HG03439 (cell line): ENCODE results near the gene OTUD5.

ENCODE experiments used
- ATAC-seq: cut with Tn5 transposase; IDR thresholded peaks from one replicate; pipeline ENCODE4 v1.9.1; 2021; ENCODE audit warnings: mild to moderate bottlenecking, moderate library complexity; ENCODE audit not compliant: unreplicated experiment

The OTUD5 gene

GRCh38 chrX:48913605-48914366, 43.6 kb downstream of the OTUD5 start:
- no peak for ATAC-seq

DNA sequence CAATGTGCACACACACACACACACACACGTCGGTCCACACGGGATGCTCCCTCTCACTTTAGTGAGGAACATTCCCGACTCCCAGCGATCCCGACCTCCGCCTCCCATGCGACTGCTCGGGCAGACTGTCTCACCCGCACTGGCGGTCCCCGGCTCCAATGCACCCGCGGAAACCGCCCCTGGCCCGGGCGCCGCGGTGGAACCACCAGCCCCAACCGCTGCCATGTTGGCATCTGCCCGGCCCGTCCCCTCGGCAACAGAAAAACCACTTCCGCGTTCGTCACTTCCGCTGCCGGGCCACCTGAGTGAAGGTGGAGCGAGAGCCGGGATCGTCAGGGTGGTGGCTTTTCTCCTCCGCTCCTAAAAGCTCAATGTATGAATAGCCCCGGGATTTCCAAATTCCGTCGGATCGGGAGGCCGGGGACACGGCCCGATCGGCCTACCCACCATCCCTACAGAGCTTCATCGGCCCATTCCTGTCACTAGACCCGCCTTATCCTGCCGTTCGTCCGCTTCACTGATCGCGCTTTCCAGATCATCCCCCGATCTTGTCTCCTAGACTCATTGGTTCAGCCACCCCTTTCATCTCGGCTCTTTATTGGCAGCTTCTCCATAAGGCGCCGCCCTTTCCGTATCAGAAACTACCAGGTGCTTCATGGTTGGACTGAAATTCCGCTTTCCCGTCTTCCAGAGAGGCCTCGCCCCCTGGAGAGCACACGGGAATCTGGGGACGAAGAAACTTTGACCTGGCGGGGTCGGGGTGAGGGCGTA, 45.8 kb downstream of the OTUD5 start, which contains the start of gene SLC35A2:
Gene SLC35A2 (minus strand): TSS at position 235 of the 771 bp plus-strand sequence. CDS start 10 bp downstream, at position 225.
- peak; percentile 59 for ATAC-seq

DNA sequence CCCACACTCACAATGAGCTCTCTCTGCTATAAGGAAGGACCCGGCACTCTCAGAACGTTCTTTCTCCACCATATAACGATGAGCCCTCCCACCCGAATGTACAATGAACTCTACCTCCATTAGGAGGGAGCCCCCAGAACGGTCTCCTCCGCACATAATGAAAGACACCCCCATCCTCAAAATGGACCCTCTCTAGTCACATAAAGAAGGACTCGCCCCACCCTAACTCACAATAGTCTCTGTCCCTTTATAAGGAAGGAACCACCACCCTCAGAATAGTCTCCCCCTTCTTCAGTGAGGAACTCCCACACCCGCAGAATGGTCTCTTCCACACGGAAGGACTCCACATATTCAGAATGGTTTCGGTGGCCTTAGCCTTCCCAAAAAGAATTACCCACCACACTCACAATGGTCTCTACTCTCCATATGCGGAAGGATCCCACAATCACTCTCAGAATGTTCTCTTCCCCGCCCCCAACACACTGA, 46.4 kb downstream of the OTUD5 start:
- no peak for ATAC-seq

DNA sequence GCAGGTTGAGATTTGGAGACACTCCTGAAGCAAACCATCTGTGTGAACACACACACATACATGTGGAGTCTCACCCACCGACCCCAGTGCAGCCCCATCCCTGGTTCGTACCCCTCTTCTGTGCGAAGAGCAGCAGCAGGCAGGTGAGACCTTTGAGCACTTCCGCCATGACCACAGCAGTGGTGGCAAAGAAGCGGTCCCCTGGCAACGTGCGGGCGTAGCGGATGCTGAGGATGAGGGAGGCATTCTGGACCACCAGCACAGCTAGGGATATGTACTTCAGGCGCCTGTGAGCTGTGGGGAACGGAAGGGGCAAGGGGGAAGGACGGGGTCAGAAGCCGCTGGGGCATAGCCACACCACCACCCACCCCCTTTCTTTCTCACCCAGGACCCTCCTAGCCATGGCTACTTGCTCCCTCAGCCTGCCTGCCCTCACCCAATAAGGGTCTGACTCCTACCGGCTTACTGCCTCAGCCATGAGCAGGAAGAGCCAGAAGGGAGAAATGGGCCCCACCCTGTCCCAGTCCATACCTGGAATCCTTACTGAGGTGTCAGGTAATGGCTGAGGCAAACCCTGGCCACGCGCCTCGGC, 47.6 kb downstream of the OTUD5 start:
- no peak for ATAC-seq

DNA sequence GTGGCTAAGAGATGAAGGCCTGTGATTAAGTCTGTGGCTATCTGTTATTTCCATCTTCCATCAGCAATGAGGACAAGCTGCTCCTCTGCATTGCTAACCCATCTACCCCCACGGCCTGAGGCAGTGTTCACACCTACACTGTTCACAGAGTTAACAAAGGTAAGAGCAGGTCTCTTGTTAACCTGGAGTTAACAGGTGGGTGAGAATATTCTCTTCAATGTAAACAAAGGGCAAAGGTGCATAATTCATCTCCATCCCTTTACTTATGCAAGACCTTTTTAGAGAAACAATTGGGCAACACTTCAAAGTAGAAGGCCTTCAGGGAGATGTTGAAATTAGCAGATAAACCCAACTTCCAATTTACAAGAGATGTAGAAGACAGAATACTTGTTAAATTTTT, 48.8 kb downstream of the OTUD5 start:
- no peak for ATAC-seq

DNA sequence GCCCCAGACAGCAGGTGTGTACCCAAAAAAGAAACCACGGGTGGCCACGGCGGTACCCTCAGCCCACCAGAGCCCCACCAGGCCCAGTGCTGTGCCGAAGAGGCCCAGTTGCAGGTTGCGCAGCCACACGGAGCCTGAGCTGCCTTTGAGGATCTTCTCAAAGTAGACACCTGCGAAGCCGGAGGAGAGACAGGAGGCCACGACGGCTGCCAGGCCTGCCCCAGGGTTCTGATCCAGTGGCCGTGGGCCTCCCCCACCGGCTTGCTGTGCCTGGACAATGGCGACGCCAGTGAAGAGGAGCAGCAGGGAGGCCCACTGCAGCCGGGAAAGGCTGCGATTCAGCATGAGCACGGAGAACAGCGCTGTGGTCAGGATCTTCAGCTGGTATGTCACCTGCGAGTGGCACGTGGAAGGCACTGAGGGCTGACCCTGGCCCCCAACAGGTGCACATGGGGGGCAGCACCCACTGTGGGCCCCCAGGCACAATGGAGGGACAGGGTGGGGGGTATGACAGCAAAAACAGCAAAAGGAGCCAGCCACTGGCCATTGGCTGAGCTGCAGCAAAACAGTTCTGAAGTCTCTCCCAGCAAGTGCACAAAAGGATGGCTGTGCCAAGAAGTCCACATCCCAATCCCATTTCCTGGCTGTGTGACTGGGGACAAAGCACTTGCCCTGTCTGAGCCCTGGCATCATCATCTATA, 52.2 kb downstream of the OTUD5 start:
- no peak for ATAC-seq

GRCh38 chrX:48904626-48905025, 52.8 kb downstream of the OTUD5 start:
- ATAC-seq, result no peak

DNA sequence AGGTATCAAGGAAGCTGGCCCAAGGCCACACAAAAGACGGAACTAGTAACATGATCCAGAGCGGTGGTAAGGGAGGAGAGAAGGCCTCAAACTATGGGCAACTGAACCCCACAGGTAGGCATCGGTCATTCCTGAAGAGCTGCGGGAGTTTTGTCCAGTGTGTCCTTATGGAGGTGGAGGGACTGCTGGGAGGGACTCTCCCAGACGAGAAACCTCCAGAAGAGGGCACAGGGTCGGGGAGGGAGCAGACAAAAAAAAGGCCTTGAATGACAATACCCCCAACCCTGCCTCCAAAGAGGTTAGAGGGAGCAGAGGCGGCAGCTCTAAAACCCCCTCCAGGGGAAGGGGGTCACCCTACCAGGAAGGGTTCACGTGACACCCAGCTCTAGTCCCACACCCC, 53.2 kb downstream of the OTUD5 start:
- no peak for ATAC-seq

- ATAC-seq, result no peak
These were observed 54.1 kb downstream of the OTUD5 start for GRCh38 chrX:48903290-48903689.

DNA sequence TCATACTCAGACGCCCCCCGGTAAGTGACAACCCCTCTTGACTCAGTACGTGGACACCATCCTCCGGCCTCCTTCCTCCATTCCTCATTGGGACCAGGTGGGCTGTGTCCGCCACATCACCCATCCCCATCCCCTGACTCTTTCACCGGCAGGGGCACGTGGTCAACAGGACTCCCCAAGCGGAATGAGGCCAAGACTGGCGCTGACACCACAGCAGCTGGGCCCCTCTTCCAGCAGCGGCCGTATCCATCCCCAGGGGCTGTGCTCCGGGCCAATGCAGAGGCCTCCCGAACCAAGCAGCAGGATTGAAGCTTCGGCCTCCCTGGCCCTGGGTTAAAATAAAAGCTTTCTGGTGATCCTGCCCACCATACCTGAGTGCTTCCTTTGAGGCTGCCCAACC, 54.6 kb downstream of the OTUD5 start:
- no peak for ATAC-seq

- no peak for ATAC-seq
These were observed 55.3 kb downstream of the OTUD5 start for GRCh38 chrX:48902135-48902534.

DNA sequence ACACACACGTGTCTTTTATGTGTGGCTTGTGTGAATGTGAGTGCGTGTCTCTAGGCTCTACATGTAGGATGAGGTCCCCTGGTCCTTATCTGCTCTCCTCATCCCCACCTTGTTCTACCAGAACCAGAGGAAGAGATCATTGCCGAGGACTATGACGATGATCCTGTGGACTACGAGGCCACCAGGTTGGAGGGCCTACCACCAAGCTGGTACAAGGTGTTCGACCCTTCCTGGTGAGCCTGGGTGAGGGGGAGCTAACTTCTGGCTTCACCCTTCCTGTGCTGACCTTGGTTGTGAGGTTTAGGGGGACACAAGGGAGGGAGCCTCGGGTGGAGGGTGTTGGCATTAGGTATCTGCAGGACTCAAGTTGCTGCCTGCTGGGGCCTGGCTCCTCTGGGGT, 56.3 kb downstream of the OTUD5 start:
- no peak for ATAC-seq

DNA sequence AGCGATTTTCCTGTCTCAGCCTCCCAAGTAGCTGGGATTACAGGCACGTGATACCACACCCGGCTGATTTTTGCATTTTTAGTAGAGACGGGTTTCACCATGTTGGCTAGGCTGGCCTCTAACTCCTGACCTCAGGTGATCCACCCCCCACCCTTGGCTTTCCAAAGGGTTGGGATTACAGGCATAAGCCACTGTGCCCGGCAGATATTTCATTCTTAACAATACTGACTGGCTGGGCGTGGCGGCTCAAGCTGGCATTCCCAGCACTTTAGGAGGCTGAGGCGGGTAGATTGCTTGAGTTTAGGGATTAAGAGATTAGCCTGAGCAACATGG, 58.4 kb downstream of the OTUD5 start:
- ATAC-seq, result no peak

DNA sequence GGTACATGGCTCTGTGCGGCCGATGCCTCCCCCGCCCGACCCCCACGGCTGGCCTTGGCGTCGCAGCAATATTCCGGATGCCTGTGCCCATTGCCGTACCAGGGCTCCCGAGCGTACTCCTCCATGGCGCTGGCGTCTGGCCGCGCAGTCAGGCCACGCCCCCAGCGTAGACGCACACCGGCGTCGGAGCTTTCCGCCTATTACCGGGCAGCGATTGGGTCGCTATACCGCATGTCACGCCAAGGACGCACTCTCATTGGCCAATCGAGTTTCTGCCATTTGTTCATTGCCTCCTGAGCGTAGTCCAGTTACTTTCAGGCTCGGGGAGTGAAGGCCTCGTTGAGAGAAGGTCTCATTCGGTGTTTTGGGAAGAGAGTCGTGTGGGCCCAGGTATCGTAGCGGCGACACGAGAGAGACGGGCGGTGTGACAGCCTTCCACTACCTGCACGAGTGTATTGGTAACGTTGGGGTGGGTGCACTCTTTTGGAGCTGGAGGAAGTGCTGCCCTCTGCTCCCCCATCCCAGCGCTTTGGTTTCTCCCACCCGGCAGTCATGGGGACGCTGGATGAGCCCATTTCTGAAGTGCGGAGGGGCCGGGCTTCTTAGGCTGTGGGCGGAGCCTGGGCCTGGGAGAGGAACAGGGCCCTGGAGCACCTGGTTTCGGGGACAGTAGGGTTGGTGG, 59.6 kb downstream of the OTUD5 start, which contains the start of the genes PQBP1 and TIMM17B:
Gene PQBP1 (plus strand): TSS at position 306 of the 682 bp plus-strand sequence. CDS start 580 bp downstream, outside the sequence.
Gene TIMM17B (minus strand): TSS at position 144 of the 682 bp plus-strand sequence. CDS start 19 bp downstream, at position 125.
- peak; percentile 83 for ATAC-seq

DNA sequence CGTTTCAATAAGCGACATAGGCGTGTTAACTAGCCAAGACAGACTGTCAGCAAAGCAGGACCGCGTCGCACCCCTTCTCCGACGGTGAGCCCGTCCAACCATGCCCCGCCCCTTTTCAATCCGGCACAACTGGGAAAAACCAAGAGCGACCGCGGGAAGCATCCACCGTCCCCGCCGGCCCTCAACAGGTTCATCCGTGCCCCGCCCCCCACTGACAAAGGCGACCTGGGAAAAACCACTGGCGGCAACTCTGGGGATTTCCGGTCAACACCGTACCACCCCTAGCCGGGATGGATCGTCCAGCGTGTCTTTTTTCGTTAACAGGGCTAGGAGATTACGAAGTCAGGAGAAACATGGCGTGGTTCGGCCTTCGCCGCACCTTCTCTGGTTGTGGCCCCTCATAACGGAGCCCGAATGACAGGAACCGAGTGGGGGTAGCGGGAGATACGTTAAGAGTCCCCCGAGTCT, 60.2 kb downstream of the OTUD5 start:
- ATAC-seq, result peak; percentile 12

- no peak for ATAC-seq
These were observed 60.8 kb downstream of the OTUD5 start for GRCh38 chrX:48896611-48897011.

GRCh38 chrX:48894891-48895290, 62.5 kb downstream of the OTUD5 start:
- no peak for ATAC-seq

DNA sequence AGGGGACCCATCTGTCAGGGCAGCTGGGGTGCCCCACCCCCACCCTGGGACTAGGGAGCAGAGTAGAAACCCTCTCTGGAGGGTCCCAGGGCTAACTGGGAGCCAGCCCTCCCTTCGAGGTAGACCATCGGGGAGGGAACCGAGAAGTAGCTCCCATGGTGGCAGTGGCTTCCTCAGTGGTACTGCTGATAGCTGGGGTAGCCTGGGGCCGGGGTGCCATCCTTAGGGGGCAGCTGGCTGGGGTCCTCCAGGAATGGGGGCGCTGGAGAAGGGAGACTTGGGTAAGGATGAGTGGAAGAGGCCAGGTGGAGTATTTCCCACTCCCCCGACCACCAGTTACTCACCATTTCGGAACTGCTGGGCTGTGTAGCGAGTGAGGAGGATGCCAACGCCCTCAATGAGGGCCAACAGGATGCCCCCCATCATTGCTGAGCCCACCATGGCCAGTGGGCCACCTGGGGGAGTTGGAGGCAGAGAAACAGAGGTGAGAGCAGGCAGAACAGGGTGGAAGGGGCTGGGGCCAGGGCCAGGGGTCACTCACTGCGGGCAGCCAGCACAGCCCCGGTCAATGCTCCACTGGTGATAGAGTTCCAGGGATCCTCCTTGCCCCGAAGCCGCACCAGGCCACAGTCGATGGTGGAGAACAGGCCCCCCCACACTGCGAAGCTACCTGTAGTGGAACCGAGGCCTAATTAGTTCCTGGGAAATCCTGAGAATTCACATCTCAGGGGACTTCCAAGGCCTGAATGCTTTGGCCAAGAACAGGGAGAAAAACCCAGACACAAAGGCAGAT, 63.7 kb downstream of the OTUD5 start:
- no peak for ATAC-seq

GRCh38 chrX:48892896-48893295, 64.5 kb downstream of the OTUD5 start:
- no peak for ATAC-seq
